Mesenchymal stem cell (in vitro differentiated cells and primary cell): Measurements from ENCODE around the gene TRIM60.

ENCODE experiments used
- DNase-seq: peaks from one replicate; pipeline ENCODE4 v3.0.0-alpha.2; 2013
- H2AFZ ChIP-seq: one replicate; pipeline ENCODE4 v1.6.1; 2013; ENCODE audit warnings: low read depth, mild to moderate bottlenecking, control low read depth, inconsistent platforms, low read length, moderate library complexity
- H2AK5ac ChIP-seq: 2 replicates; pipeline ENCODE4 v1.6.1; 2013; ENCODE audit warnings: low read length, moderate library complexity, mild to moderate bottlenecking, inconsistent platforms; ENCODE audit not compliant: severe bottlenecking
- H2BK120ac ChIP-seq: one replicate; pipeline ENCODE4 v1.6.1; 2013; ENCODE audit warnings: low read depth, mild to moderate bottlenecking, inconsistent platforms, low read length, moderate library complexity
- H2BK12ac ChIP-seq, 2 experiments: one replicate each; pipeline ENCODE4 v1.6.1; 2013; ENCODE audit warnings: inconsistent platforms in 2 of 2, low read length in 2 of 2, mild to moderate bottlenecking in 2 of 2, moderate library complexity in 2 of 2, control low read depth in 1 of 2
- H2BK15ac ChIP-seq: one replicate; pipeline ENCODE4 v1.6.1; 2013; ENCODE audit warnings: mild to moderate bottlenecking, low read depth, inconsistent platforms; ENCODE audit not compliant: poor library complexity, severe bottlenecking
- H2BK5ac ChIP-seq: 2 replicates; pipeline ENCODE4 v1.6.1; 2013; ENCODE audit warnings: low read depth, mild to moderate bottlenecking, low read length, control low read depth, inconsistent platforms; ENCODE audit not compliant: poor library complexity, severe bottlenecking
- H3K14ac ChIP-seq, 2 experiments: one replicate each; pipeline ENCODE4 v1.6.1; 2013; ENCODE audit warnings: inconsistent platforms in 2 of 2, low read length in 2 of 2, control low read depth in 1 of 2, mild to moderate bottlenecking in 1 of 2, moderate library complexity in 1 of 2
- H3K18ac ChIP-seq, 2 experiments: one replicate each; pipeline ENCODE4 v1.6.1; 2013; ENCODE audit warnings: inconsistent platforms in 2 of 2, low read length in 2 of 2, control low read depth in 1 of 2, low read depth in 1 of 2, mild to moderate bottlenecking in 1 of 2
- H3K23ac ChIP-seq, 2 experiments: one replicate each; pipeline ENCODE4 v1.6.1; 2013; ENCODE audit warnings: inconsistent platforms in 2 of 2, low read length in 2 of 2, mild to moderate bottlenecking in 2 of 2, moderate library complexity in 2 of 2, control low read depth in 1 of 2
- H3K27ac ChIP-seq: 2 replicates; pipeline ENCODE4 v1.5.1; 2013; ENCODE audit warnings: mild to moderate bottlenecking, moderate library complexity, low read length, control low read depth, inconsistent platforms; ENCODE audit not compliant: poor library complexity, severe bottlenecking
- H3K27me3 ChIP-seq, 2 experiments: 2 replicates each; pipeline versions ENCODE4 v1.6.1 to v1.7.0; 2013; ENCODE audit warnings: low read length in 2 of 2, mild to moderate bottlenecking in 2 of 2, moderate library complexity in 2 of 2, control low read depth in 1 of 2, inconsistent platforms in 1 of 2; ENCODE audit not compliant: control insufficient read depth in 1 of 2, insufficient read depth in 1 of 2
- H3K36me3 ChIP-seq, 2 experiments: 2 replicates each; pipeline versions ENCODE4 v1.6.1 to v1.7.0; 2013; ENCODE audit warnings: low read length in 2 of 2, control low read depth in 1 of 2, inconsistent platforms in 1 of 2, low read depth in 1 of 2, mild to moderate bottlenecking in 1 of 2; ENCODE audit not compliant: insufficient read depth in 2 of 2, control insufficient read depth in 1 of 2
- H3K4ac ChIP-seq, 2 experiments: one replicate each; pipeline ENCODE4 v1.6.1; 2013; ENCODE audit warnings: inconsistent platforms in 2 of 2, low read length in 2 of 2, mild to moderate bottlenecking in 2 of 2, moderate library complexity in 2 of 2, control low read depth in 1 of 2, low read depth in 1 of 2
- H3K4me1 ChIP-seq: 2 replicates; pipeline ENCODE4 v1.6.1; 2013; ENCODE audit warnings: low read depth, low read length, control low read depth; ENCODE audit not compliant: control insufficient read depth, insufficient read depth
- H3K4me2 ChIP-seq: 2 replicates; pipeline ENCODE4 v1.6.1; 2013; ENCODE audit warnings: low read length, mild to moderate bottlenecking, inconsistent platforms; ENCODE audit not compliant: poor library complexity, severe bottlenecking
- H3K4me3 ChIP-seq, 2 experiments: 2 replicates each; pipeline versions ENCODE4 v1.5.1 to v1.7.0; 2013; ENCODE audit warnings: low read length in 2 of 2, mild to moderate bottlenecking in 2 of 2, control low read depth in 1 of 2, low read depth in 1 of 2; ENCODE audit not compliant: insufficient read depth in 1 of 2
- H3K79me1 ChIP-seq: replicated peaks from 2 replicates; pipeline ENCODE4 v1.6.1; 2013; ENCODE audit warnings: mild to moderate bottlenecking, control low read depth, low read length, inconsistent platforms; ENCODE audit not compliant: poor library complexity, severe bottlenecking
- H3K9ac ChIP-seq: 2 replicates; pipeline ENCODE4 v1.7.0; 2013; ENCODE audit warnings: mild to moderate bottlenecking, low read length, moderate library complexity
- H3K9me3 ChIP-seq: 2 replicates; pipeline ENCODE4 v1.7.0; 2013; ENCODE audit warnings: mild to moderate bottlenecking, low read length; ENCODE audit not compliant: control insufficient read depth
- H4K8ac ChIP-seq: one replicate; pipeline ENCODE4 v1.6.1; 2013; ENCODE audit warnings: inconsistent platforms, mild to moderate bottlenecking, low read length, moderate library complexity
- H4K91ac ChIP-seq: one replicate; pipeline ENCODE4 v1.6.1; 2013; ENCODE audit warnings: mild to moderate bottlenecking, low read length, inconsistent platforms
- WGBS: methylation state at CpG from one replicate; pipeline ENCODE4 v1.1.7; 2013; ENCODE audit warnings: mixed read lengths; 5-methylcytosine and 5-hydroxymethylcytosine counted together

Gene TRIM60

GRCh38 chr4:165058666-165059065 is 26.9 kb downstream of the TRIM60 start:
- H3K27me3 ChIP-seq, result no peaks in the 10 kb centered on the region
- 85% methylated on average over 2 of the region's 2 CpGs for WGBS
- H4K91ac ChIP-seq, result no peak overlapping the region
- no peak overlapping the region for H2BK120ac ChIP-seq
- no peak overlapping the region for H3K4me3 ChIP-seq
- H2AK5ac ChIP-seq, result no peak overlapping the region
- no peak overlapping the region for H3K18ac ChIP-seq
- H3K4me2 ChIP-seq, result no peak overlapping the region
- no peak overlapping the region for H3K23ac ChIP-seq
- H2BK12ac ChIP-seq, result no peak overlapping the region
- H3K27ac ChIP-seq, result no peak overlapping the region
- H4K8ac ChIP-seq, result no peak overlapping the region
- H3K79me1 ChIP-seq, result no peaks in the 10 kb centered on the region
- no peak overlapping the region for H3K9ac ChIP-seq
- no peak for DNase-seq
- no peak overlapping the region for H2BK15ac ChIP-seq
- H3K4me1 ChIP-seq, result no peaks in the 10 kb centered on the region
- H3K4ac ChIP-seq, result no peak overlapping the region
- H2BK5ac ChIP-seq, result no peak overlapping the region
- no peak overlapping the region for H3K14ac ChIP-seq
- H3K9me3 ChIP-seq, result no peaks in the 10 kb centered on the region
- H3K36me3 ChIP-seq, result no peaks in the 10 kb centered on the region
- no peak overlapping the region for H2AFZ ChIP-seq

DNA sequence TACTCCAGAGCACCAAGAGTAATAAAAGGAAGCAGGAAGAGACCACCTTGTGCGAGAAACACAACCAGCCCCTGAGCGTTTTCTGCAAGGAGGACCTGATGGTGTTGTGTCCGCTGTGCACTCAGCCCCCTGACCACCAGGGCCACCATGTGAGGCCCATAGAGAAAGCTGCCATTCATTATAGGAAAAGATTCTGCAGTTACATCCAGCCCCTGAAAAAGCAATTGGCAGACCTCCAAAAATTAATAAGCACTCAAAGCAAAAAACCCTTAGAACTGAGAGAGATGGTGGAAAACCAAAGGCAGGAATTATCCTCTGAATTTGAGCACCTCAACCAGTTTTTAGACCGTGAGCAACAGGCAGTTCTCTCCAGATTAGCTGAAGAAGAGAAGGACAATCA is 27.6 kb downstream of the TRIM60 start:
- no peak overlapping the region for H3K27ac ChIP-seq
- H2BK15ac ChIP-seq, result no peak overlapping the region
- H3K9me3 ChIP-seq, result no peaks in the 10 kb centered on the region
- no peak overlapping the region for H2AFZ ChIP-seq
- no peak overlapping the region for H2BK120ac ChIP-seq
- no peak overlapping the region for H3K23ac ChIP-seq
- H3K27me3 ChIP-seq, result no peaks in the 10 kb centered on the region
- H3K4me2 ChIP-seq, result no peak overlapping the region
- H3K79me1 ChIP-seq, result no peaks in the 10 kb centered on the region
- no peaks in the 10 kb centered on the region for H3K4me1 ChIP-seq
- no peak overlapping the region for H3K18ac ChIP-seq
- H2AK5ac ChIP-seq, result no peak overlapping the region
- H3K4ac ChIP-seq, result no peak overlapping the region
- no peak overlapping the region for H3K4me3 ChIP-seq
- no peak overlapping the region for H3K14ac ChIP-seq
- H3K36me3 ChIP-seq, result no peaks in the 10 kb centered on the region
- H2BK12ac ChIP-seq, result no peak overlapping the region
- DNase-seq, result no peak
- H2BK5ac ChIP-seq, result no peak overlapping the region
- no peak overlapping the region for H4K91ac ChIP-seq
- H4K8ac ChIP-seq, result no peak overlapping the region
- no peak overlapping the region for H3K9ac ChIP-seq
- 87% methylated on average over 4 of the region's 4 CpGs for WGBS

DNA sequence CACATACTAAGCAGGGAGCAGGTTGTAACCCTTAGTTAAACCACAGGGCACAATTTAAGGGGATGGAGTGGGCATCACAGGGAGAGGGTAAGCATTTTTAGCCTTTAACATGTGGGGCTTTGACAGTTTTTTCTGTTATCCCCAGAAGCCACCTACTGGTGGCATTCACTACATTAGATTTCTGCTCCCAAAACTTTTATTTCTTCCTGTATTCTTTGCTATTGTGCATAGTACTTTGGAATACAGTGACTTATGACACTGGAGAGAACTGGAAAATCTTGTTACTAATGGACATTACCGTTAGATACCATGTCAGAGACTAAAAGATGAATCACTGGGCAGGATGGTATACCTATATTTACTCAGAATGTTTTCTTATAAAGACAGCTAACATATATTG is 29.1 kb downstream of the TRIM60 start:
- H2AFZ ChIP-seq, result no peak overlapping the region
- no peak overlapping the region for H3K4me2 ChIP-seq
- no peaks in the 10 kb centered on the region for H3K79me1 ChIP-seq
- no peak overlapping the region for H2BK15ac ChIP-seq
- no peaks in the 10 kb centered on the region for H3K27me3 ChIP-seq
- H3K36me3 ChIP-seq, result no peaks in the 10 kb centered on the region
- H3K9me3 ChIP-seq, result no peaks in the 10 kb centered on the region
- no peak overlapping the region for H2BK12ac ChIP-seq
- no peak overlapping the region for H4K91ac ChIP-seq
- no peak overlapping the region for H3K9ac ChIP-seq
- no peak overlapping the region for H3K27ac ChIP-seq
- no peak overlapping the region for H3K4me3 ChIP-seq
- no peak overlapping the region for H3K4ac ChIP-seq
- no peak overlapping the region for H3K18ac ChIP-seq
- no peaks in the 10 kb centered on the region for H3K4me1 ChIP-seq
- 71% methylated on average over 1 of the region's 1 CpG for WGBS
- DNase-seq, result peak; percentile 1
- H2BK120ac ChIP-seq, result no peak overlapping the region
- H3K23ac ChIP-seq, result no peak overlapping the region
- H2BK5ac ChIP-seq, result no peak overlapping the region
- H2AK5ac ChIP-seq, result no peak overlapping the region
- H4K8ac ChIP-seq, result no peak overlapping the region
- no peak overlapping the region for H3K14ac ChIP-seq

GRCh38 chr4:165070560-165070959 is 38.8 kb downstream of the TRIM60 start:
- H2BK120ac ChIP-seq, result no peak overlapping the region
- H3K4ac ChIP-seq, result no peak overlapping the region
- no peak overlapping the region for H3K14ac ChIP-seq
- no peak overlapping the region for H2BK12ac ChIP-seq
- no peak for DNase-seq
- no peaks in the 10 kb centered on the region for H3K9me3 ChIP-seq
- no CpG with 5 or more reads among the region's 1 CpG for WGBS
- H3K23ac ChIP-seq, result no peak overlapping the region
- no peak overlapping the region for H3K4me3 ChIP-seq
- H3K79me1 ChIP-seq, result no peaks in the 10 kb centered on the region
- H3K27ac ChIP-seq, result no peak overlapping the region
- no peak overlapping the region for H2AFZ ChIP-seq
- no peak overlapping the region for H2BK5ac ChIP-seq
- H3K27me3 ChIP-seq, result no peaks in the 10 kb centered on the region
- no peak overlapping the region for H3K9ac ChIP-seq
- H3K4me1 ChIP-seq, result no peaks in the 10 kb centered on the region
- H2AK5ac ChIP-seq, result no peak overlapping the region
- H3K4me2 ChIP-seq, result no peak overlapping the region
- no peak overlapping the region for H2BK15ac ChIP-seq
- H3K36me3 ChIP-seq, result no peaks in the 10 kb centered on the region
- no peak overlapping the region for H4K8ac ChIP-seq
- H3K18ac ChIP-seq, result no peak overlapping the region
- H4K91ac ChIP-seq, result no peak overlapping the region
